ENCODE data around the gene PYY.
"Not testable (repeated sequence)": the region's sequence is repeated elsewhere in the genome, so short reads cannot be mapped to it uniquely, and the experiment has no call there.

Gene PYY

GRCh38 chr17:43953746-43954145 is at the start of gene PYY:
Gene PYY, minus strand, starts transcription at chr17:43953940. Its CDS starts 457 bp downstream, at chr17:43953483.
- H3K27me3 ChIP-seq (ENCODE audit: low read depth), result 0 out of 2 replicates have a peak, but pooled peaks cover 2% of the 10 kb centered on the region
- no peaks in the 10 kb centered on the region for H3K4me1 ChIP-seq
- H3K4me3 ChIP-seq, result no peak within 1 kb of the TSS
- in situ Hi-C loops (cut with MboI; ENCODE audit: low sequenced_read_pairs), result no loop called here
- H3K9me3 ChIP-seq, result no peaks in the 10 kb centered on the region
- DNase-seq (ENCODE audit: low spot score in 2 of 2), result no peak
- no peaks in the 10 kb centered on the region for H3K36me3 ChIP-seq (replicated peaks)

GRCh38 chr17:44002141-44002848 is 48.6 kb upstream of the PYY start:
- in situ Hi-C loops (cut with MboI; ENCODE audit: low sequenced_read_pairs), result no loop called here
- H3K4me1 ChIP-seq, result peaks cover 4% of the 10 kb centered on the region; the same call in 1 of the 2 replicates
- H3K27me3 ChIP-seq (ENCODE audit: low read depth), result no peaks in the 10 kb centered on the region
- no peak for DNase-seq (ENCODE audit: low spot score in 2 of 2)
- no peak overlapping the region for H3K4me3 ChIP-seq
- no peaks in the 10 kb centered on the region for H3K9me3 ChIP-seq
- no peaks in the 10 kb centered on the region for H3K36me3 ChIP-seq (replicated peaks)

- Histone ChIP-seq H3K9me3 (no peaks in the 10 kb centered on the region), H3K27me3 (ENCODE audit: low read depth) (no peaks in the 10 kb centered on the region), H3K36me3 (replicated peaks) (no peaks in the 10 kb centered on the region), H3K4me1 (peaks cover 4% of the 10 kb centered on the region; the same call in 1 of the 2 replicates), H3K4me3 (no peak overlapping the region)
- in situ Hi-C loops (cut with MboI; ENCODE audit: low sequenced_read_pairs), result no loop called here
- DNase-seq (ENCODE audit: low spot score in 2 of 2), result no peak
These were observed 47.8 kb upstream of the PYY start for GRCh38 chr17:44001461-44001920.

- H3K36me3 ChIP-seq (replicated peaks), result no peaks in the 10 kb centered on the region
- no peaks in the 10 kb centered on the region for H3K27me3 ChIP-seq (ENCODE audit: low read depth)
- DNase-seq (ENCODE audit: low spot score in 2 of 2), result no peak
- H3K4me1 ChIP-seq, result no peaks in the 10 kb centered on the region
- no peaks in the 10 kb centered on the region for H3K9me3 ChIP-seq
- H3K4me3 ChIP-seq, result no peak overlapping the region
- in situ Hi-C loops (cut with MboI; ENCODE audit: low sequenced_read_pairs), result no loop called here
These were observed 47.2 kb upstream of the PYY start for GRCh38 chr17:44000871-44001460.

- H3K36me3 ChIP-seq (replicated peaks), result no peaks in the 10 kb centered on the region
- no peak for DNase-seq (ENCODE audit: low spot score in 2 of 2)
- no peaks in the 10 kb centered on the region for H3K9me3 ChIP-seq
- H3K27me3 ChIP-seq (ENCODE audit: low read depth), result no peaks in the 10 kb centered on the region
- in situ Hi-C loops (cut with MboI; ENCODE audit: low sequenced_read_pairs), result no loop called here
- no peak overlapping the region for H3K4me3 ChIP-seq
- no peaks in the 10 kb centered on the region for H3K4me1 ChIP-seq
These were observed 46.6 kb upstream of the PYY start for GRCh38 chr17:44000141-44000860.

- Histone ChIP-seq H3K4me1 (peaks cover 5% of the 10 kb centered on the region; the same call in 1 of the 2 replicates), H3K27me3 (ENCODE audit: low read depth) (no peaks in the 10 kb centered on the region), H3K36me3 (replicated peaks) (no peaks in the 10 kb centered on the region), H3K9me3 (no peaks in the 10 kb centered on the region), H3K4me3 (no peak overlapping the region)
- in situ Hi-C loops (cut with MboI; ENCODE audit: low sequenced_read_pairs), result no loop called here
- DNase-seq (ENCODE audit: low spot score in 2 of 2), result no peak
These were observed 45.3 kb upstream of the PYY start for GRCh38 chr17:43999024-43999423.

- peaks cover 5% of the 10 kb centered on the region; the same call in 1 of the 2 replicates for H3K4me1 ChIP-seq
- no peaks in the 10 kb centered on the region for H3K27me3 ChIP-seq (ENCODE audit: low read depth)
- in situ Hi-C loops (cut with MboI; ENCODE audit: low sequenced_read_pairs), result no loop called here
- no peaks in the 10 kb centered on the region for H3K36me3 ChIP-seq (replicated peaks)
- no peak for DNase-seq (ENCODE audit: low spot score in 2 of 2)
- no peaks in the 10 kb centered on the region for H3K9me3 ChIP-seq
- H3K4me3 ChIP-seq, result no peak overlapping the region
These were observed 44.8 kb upstream of the PYY start for GRCh38 chr17:43998552-43998951.

GRCh38 chr17:43997180-43997579 is 43.4 kb upstream of the PYY start:
- DNase-seq (ENCODE audit: low spot score in 2 of 2); H3K4me3 ChIP-seq; H3K9me3 ChIP-seq; H3K27me3 ChIP-seq (ENCODE audit: low read depth); H3K4me1 ChIP-seq; H3K36me3 ChIP-seq (replicated peaks); in situ Hi-C loops (cut with MboI; ENCODE audit: low sequenced_read_pairs): not testable (repeated sequence)

- DNase-seq (ENCODE audit: low spot score in 2 of 2), result no peak
- H3K36me3 ChIP-seq (replicated peaks), result no peaks in the 10 kb centered on the region
- in situ Hi-C loops (cut with MboI; ENCODE audit: low sequenced_read_pairs), result no loop called here
- H3K27me3 ChIP-seq (ENCODE audit: low read depth), result no peaks in the 10 kb centered on the region
- H3K4me1 ChIP-seq, result peaks cover 5% of the 10 kb centered on the region; the same call in 1 of the 2 replicates
- H3K9me3 ChIP-seq, result no peaks in the 10 kb centered on the region
- peak overlapping the region; percentile 34 for H3K4me3 ChIP-seq
These were observed 41.4 kb upstream of the PYY start for GRCh38 chr17:43995150-43995471.

GRCh38 chr17:43994272-43995149 is 40.8 kb upstream of the PYY start:
- Histone ChIP-seq H3K27me3 (ENCODE audit: low read depth) (no peaks in the 10 kb centered on the region), H3K4me3 (peak overlapping the region; percentile 34), H3K9me3 (no peaks in the 10 kb centered on the region), H3K36me3 (replicated peaks) (no peaks in the 10 kb centered on the region), H3K4me1 (peaks cover 5% of the 10 kb centered on the region; the same call in 1 of the 2 replicates)
- in situ Hi-C loops (cut with MboI; ENCODE audit: low sequenced_read_pairs), result loop anchor here (5.0 kb wide), 1 partner anchor 52 kb away; the partner anchor contains the start of gene PPY
- DNase-seq (ENCODE audit: low spot score in 2 of 2), result peak; percentile 50 to 89

- Histone ChIP-seq H3K4me3 (no peak overlapping the region), H3K36me3 (replicated peaks) (no peaks in the 10 kb centered on the region), H3K9me3 (no peaks in the 10 kb centered on the region), H3K27me3 (ENCODE audit: low read depth) (no peaks in the 10 kb centered on the region; the same call in 1 of the 2 replicates), H3K4me1 (peaks cover 5% of the 10 kb centered on the region; the same call in 1 of the 2 replicates)
- no peak for DNase-seq (ENCODE audit: low spot score in 2 of 2)
- in situ Hi-C loops (cut with MboI; ENCODE audit: low sequenced_read_pairs), result loop anchor here (5.0 kb wide), 1 partner anchor 50 kb away; the partner anchor contains the start of gene PPY
These were observed 38.9 kb upstream of the PYY start for GRCh38 chr17:43992641-43993040.

- in situ Hi-C loops (cut with MboI; ENCODE audit: low sequenced_read_pairs), result no loop called here
- H3K9me3 ChIP-seq, result no peaks in the 10 kb centered on the region
- H3K4me1 ChIP-seq, result no peaks in the 10 kb centered on the region
- H3K4me3 ChIP-seq, result no peak overlapping the region
- peaks cover 7% of the 10 kb centered on the region; the same call in 1 of the 2 replicates for H3K27me3 ChIP-seq (ENCODE audit: low read depth)
- no peaks in the 10 kb centered on the region for H3K36me3 ChIP-seq (replicated peaks)
- no peak for DNase-seq (ENCODE audit: low spot score in 2 of 2)
These were observed 34.6 kb upstream of the PYY start for GRCh38 chr17:43988301-43988700.

Measured in HAP-1 (cell line).